Aorta (tissue), 5 donors: ENCODE data around the gene PADI6. TPM values are rescaled to one million over a fixed set of nuclear protein-coding genes. Genes with fewer than 3 reads are reported as not detected.

ENCODE experiments used
- ATAC-seq: fragments of 200-7000 bp; cut with Tn5 transposase; one replicate; pipeline ENCODE4 v1.9.1; 2022; ENCODE audit warnings: moderate library complexity; ENCODE audit not compliant: low FRiP score
- DNase-seq, 2 donors: peaks; one replicate each; pipeline ENCODE4 v3.0.0-alpha.2; 2020
- H3K27ac ChIP-seq, 2 donors: one replicate each; pipeline ENCODE4 v1.5.1; 2013; ENCODE audit warnings: low read length in 2 of 2, mild to moderate bottlenecking in 2 of 2, moderate library complexity in 2 of 2, control low read depth in 1 of 2, inconsistent platforms in 1 of 2, low read depth in 1 of 2
- H3K27me3 ChIP-seq, 2 donors: one replicate each; pipeline ENCODE4 v1.6.1; 2013; ENCODE audit warnings: control low read depth in 1 of 2, low read length in 1 of 2, mild to moderate bottlenecking in 1 of 2, moderate library complexity in 1 of 2; ENCODE audit not compliant: insufficient read depth in 2 of 2, control insufficient read depth in 1 of 2
- H3K36me3 ChIP-seq, 2 donors: one replicate each; pipeline ENCODE4 v1.6.1; 2013; ENCODE audit warnings: control low read depth in 1 of 2, low read length in 1 of 2, mild to moderate bottlenecking in 1 of 2; ENCODE audit not compliant: insufficient read depth in 2 of 2, control insufficient read depth in 1 of 2
- H3K4me1 ChIP-seq, 2 donors: one replicate each; pipeline ENCODE4 v1.6.1; 2013; ENCODE audit warnings: low read length in 2 of 2, control low read depth in 1 of 2, mild to moderate bottlenecking in 1 of 2, moderate library complexity in 1 of 2; ENCODE audit not compliant: insufficient read depth in 2 of 2, control insufficient read depth in 1 of 2
- H3K4me3 ChIP-seq, 2 donors: one replicate each; pipeline ENCODE4 v1.5.1; 2013; ENCODE audit warnings: low read length in 2 of 2, control low read depth in 1 of 2, mild to moderate bottlenecking in 1 of 2
- H3K9me3 ChIP-seq: one replicate; pipeline ENCODE4 v1.6.1; 2013; ENCODE audit warnings: mild to moderate bottlenecking, low read length; ENCODE audit not compliant: control insufficient read depth
- WGBS, 2 donors: extraction: QIAGEN DNeasy Blood & Tissue Kit; methylation state at CpG; one replicate each; pipeline ENCODE4 v1.1.7; 2013; 5-methylcytosine and 5-hydroxymethylcytosine counted together
- intact Hi-C, 2 donors: fragments of 100-400 bp; cut with DNase I; formaldehyde crosslinking; loops; one replicate each; pipeline versions ENCODE4 v1.14.2 to v1.15.0; 2022
- polyA plus RNA-seq, 2 donors: library from polyadenylated mRNA; stranded (reverse); fragments of 200-250 nt; gene quantifications; one replicate each; pipeline ENCODE4 v1.2.3, GENCODE V29; 2013
- total RNA-seq, 2 donors: library from RNA; stranded (reverse); fragmentation: NEBNext Ultra II Directional; extraction: Animal tissue kit (Norgen Biotek cat#: 25700); gene quantifications; one replicate each; pipeline ENCODE4 v1.2.1, GENCODE V29; 2021
- donor health status: healthy with polysubstance abuse.
- donor health status: Bipolar disorder and iron deficiency.
- donor health status: DM: no; HTN: no; CAD: no.
- donor health status: DM: no; HTN: no; CAD: no.
- donor health status: DM: yes; HTN: yes; CAD: no.

PADI6 gene
- total and polyA plus RNA-seq, 4 donors, result not detected

DNA sequence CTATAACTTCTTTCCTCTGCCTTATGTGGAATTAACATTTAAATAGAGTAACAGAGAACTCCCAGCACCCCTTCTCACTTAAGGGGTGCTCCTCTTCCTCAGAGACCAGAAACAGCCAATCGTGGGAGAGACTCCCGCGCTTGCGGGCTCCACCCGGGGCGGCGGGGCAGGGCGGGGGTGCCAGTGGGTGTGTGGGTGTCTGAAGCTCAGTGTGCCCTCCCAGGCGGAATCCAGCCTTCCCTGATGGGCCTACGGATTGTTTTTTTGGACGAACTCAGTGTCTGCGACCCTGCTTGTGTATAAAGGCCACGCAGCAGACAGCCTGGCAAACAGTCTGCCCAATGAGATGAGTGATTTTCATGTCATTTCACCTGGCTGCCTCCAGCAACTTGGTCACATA lies 61.3 kb downstream of the PADI6 start:
- Histone ChIP-seq H3K9me3 (no peaks in the 10 kb centered on the region), H3K4me1 (no peaks in the 10 kb centered on the region), H3K4me3 (no peak overlapping the region), H3K27me3 (no peaks in the 10 kb centered on the region), H3K36me3 (no peaks in the 10 kb centered on the region), H3K27ac (no peak overlapping the region)
- DNase-seq (no peak), ATAC-seq (no peak)
- intact Hi-C loops, result loop anchor here in 1 of 2 donors (10.0 kb wide), 1 partner anchor 232 kb away; no protein-coding TSS in a partner anchor
- WGBS, 2 donors, result 92% methylated on average over 13 of the region's 13 CpGs

DNA sequence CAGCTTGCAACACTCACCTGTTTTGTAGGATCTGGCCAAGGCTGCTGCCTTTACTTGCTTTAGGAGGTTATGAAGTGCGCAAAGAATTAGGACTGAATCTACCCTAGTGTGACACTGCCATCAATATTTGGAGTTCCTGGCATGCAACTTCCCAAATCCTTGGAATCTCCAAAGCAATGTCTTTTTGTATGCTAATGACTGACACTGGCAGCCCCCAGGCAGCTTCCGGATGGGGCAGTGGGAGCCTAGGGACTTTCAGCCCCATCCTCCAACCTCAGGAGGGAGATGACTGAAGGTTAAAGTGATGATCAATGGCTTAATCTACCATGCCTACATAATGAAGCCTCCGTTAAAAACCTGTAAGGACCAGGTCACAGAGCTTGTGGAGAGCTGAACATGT lies 62.0 kb downstream of the PADI6 start:
- Histone ChIP-seq H3K9me3 (no peaks in the 10 kb centered on the region), H3K27ac (no peak overlapping the region), H3K4me1 (no peaks in the 10 kb centered on the region), H3K36me3 (no peaks in the 10 kb centered on the region), H3K27me3 (no peaks in the 10 kb centered on the region), H3K4me3 (no peak overlapping the region)
- no peak for DNase-seq
- intact Hi-C loops, result loop anchor here in 1 of 2 donors (10.0 kb wide), 1 partner anchor 231 kb away; no protein-coding TSS in a partner anchor
- no peak for ATAC-seq
- WGBS, 2 donors, result 68 to 76% methylated on average over 3 of the region's 3 CpGs

DNA sequence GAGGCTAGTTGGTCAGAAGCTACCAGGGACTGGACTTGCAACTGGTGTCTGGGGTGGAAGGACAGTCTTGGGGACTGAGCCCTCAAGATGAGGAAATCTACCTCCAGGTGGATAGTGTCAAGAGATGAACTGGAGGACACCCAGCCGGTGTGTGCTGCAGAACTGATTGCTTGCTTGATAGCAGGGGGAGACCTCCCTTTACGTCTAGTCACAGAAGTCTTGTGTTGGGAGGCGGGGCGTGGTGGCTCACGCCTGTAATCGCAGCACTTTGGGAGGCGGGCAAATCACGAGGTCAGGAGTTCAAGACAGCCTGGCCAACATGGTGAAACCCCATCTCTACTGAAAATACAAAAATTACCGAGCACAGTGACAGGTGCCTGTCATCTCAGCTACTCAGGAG lies 62.6 kb downstream of the PADI6 start:
- Histone ChIP-seq H3K9me3 (no peaks in the 10 kb centered on the region), H3K36me3 (no peaks in the 10 kb centered on the region), H3K27ac (no peak overlapping the region), H3K4me3 (no peak overlapping the region), H3K4me1 (no peaks in the 10 kb centered on the region), H3K27me3 (no peaks in the 10 kb centered on the region)
- ATAC-seq (no peak), DNase-seq (no peak)
- 82 to 84% methylated on average over 9 of the region's 9 CpGs for WGBS, 2 donors
- intact Hi-C loops, result loop anchor here in 1 of 2 donors (10.0 kb wide), 1 partner anchor 230 kb away; no protein-coding TSS in a partner anchor

DNA sequence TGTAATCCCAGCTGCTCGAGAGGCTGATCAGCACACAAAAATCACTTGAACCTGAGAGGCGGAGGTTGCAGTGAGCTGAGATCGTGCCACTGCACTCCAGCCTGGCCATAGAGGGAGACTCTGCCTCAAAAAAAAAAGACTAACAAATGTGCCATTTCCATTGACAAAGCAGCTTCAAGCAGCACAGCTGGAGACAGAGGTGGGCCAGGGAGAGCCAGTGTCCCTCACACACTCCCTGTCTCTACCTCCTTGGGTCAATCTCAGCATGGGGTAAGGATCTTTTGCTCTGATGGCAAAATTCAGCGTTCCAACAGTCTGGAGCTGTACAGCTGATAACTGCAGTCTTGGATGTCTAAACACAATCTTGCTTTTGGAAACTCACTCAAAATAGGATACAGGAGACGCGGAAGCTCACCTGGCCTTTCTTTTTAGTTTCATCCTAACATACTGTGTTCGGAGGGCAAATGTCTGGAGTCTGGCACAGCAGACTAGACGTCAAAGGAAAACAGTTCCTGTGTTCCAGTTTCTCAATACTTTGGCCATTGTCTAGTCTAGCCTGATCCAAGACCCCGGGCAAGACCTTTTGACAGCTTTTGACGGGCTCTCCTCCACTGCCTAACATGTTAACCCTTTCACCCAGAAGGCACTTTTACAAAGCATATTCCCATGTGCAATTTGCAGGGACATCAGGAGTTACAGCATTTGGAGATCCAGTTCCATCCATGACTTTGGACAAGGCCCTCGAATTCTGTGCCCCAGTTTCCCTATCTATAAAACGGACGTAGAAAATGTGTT lies 64.6 kb downstream of the PADI6 start:
- intact Hi-C loops, result loop anchor here in 1 of 2 donors (10.0 kb wide), 1 partner anchor 228 kb away; no protein-coding TSS in a partner anchor

GRCh38 chr1:17437260-17437579 lies 65.2 kb downstream of the PADI6 start:
- Histone ChIP-seq H3K4me1 (no peaks in the 10 kb centered on the region), H3K4me3 (peak overlapping the region; percentile 84 to 99), H3K36me3 (no peaks in the 10 kb centered on the region), H3K9me3 (no peaks in the 10 kb centered on the region), H3K27me3 (no peaks in the 10 kb centered on the region), H3K27ac (no peak overlapping the region)
- ATAC-seq (no peak), DNase-seq (no peak)
- intact Hi-C loops, result loop anchor here in 1 of 2 donors (10.0 kb wide), 1 partner anchor 228 kb away; no protein-coding TSS in a partner anchor
- 0 to 1% methylated on average over 9 of the region's 9 CpGs for WGBS, 2 donors

More for the DNA sequence above, 64.6 kb downstream of the PADI6 start:
- Histone ChIP-seq H3K27ac (peak overlapping the region in 1 of 2 donors; percentile 33), H3K4me3 (peak overlapping the region in 1 of 2 donors; percentile 84), H3K9me3 (no peaks in the 10 kb centered on the region), H3K27me3 (no peaks in the 10 kb centered on the region), H3K4me1 (no peaks in the 10 kb centered on the region), H3K36me3 (no peaks in the 10 kb centered on the region)
- DNase-seq, result no peak
- 36% methylated on average over 13 of the region's 13 CpGs for WGBS, 2 donors
- ATAC-seq, result no peak

DNA sequence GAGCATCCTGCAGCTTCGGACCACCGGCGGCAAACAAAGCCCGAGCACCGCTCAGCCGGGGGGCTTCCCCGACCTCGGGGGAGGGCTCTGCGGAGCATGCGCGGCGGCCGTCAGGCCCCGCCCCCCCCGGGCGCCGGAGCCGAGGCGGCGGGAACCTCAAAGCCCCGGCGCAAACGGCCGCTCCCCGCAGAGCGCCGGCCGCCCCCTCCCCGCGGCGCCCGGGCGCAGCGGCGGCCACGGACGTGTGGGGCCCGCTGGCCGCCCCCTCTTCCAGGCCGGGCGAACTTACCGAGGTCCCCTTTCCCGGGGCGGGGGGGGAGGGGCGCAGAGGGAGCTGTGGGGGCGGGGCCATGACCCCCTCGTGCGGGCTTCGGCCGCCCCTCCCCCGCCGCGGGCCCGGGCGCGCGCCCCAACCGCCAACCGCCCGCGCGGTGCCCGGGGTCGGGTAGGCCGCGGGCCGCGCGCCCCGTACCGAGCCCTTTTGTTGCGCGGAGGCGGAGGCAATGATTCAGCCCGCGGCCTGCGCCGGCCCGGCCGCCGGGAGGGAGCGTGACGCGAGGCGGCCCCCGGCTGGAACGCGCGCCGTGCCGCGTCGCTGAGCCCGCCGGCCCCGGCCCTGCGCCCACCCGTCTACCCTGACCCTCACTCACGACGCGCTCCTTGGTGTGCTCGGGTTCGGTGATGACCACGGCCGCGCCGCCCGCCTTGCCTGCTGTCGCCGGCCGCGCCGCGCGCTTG lies 65.8 kb downstream of the PADI6 start:
- H3K27ac ChIP-seq, result peak overlapping the region in 1 of 2 donors; percentile 58
- H3K9me3 ChIP-seq, result no peaks in the 10 kb centered on the region
- intact Hi-C loops, result loop anchor here in 1 of 2 donors (10.0 kb wide), 1 partner anchor 227 kb away; no protein-coding TSS in a partner anchor
- no peaks in the 10 kb centered on the region for H3K27me3 ChIP-seq
- H3K4me3 ChIP-seq, result peak overlapping the region; percentile 84 to 99
- no peaks in the 10 kb centered on the region for H3K4me1 ChIP-seq
- ATAC-seq (peak; percentile 61), DNase-seq (peak; percentile 60 to 81)
- no peaks in the 10 kb centered on the region for H3K36me3 ChIP-seq
- 1% methylated on average over 35 to 115 of the region's 115 CpGs for WGBS, 2 donors

DNA sequence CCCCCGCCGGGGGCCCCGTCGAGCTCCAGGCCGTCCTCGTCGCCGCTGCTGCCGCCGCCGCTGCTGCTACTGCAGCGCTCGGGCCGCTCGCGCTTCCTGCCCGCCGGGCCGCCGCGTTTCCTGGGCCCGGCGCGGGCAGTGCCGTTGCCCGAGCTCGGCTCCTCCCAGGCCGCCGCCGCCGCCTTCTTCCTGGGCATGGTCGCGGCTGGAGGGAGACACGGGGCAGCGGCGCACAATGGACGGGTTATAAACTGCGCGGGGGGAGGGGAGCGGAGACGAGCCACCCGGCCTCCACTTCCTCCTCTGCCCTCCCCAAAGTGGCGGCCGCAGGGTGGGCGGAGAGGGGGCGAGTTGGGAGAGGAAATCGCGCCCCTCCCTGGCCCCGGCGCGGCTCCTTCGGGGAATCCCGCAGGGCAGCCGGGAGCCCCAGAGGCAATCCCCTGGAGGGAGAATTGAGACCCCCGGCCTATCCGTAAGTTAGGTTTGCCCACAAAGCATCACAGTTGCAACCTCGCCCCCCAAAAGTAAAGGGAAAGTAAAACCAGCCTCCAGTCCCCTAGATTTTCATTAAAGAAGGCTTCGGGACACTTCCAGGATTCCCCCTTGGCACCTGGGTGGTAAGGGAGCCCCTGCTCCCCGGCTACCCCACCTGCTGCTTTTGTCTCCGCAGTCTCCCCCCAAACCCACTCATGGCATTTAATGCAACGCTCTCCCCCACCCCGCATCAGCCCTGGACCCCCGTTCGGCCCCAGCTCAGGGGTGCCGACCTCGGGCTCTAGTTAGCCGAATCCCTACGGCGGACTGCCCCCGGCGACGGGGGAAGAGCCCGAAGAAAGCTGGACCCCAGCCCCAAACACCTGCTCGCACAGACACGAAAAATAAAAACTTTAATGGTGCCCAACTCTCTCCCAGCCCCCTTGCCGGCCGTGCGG lies 66.6 kb downstream of the PADI6 start:
- intact Hi-C loops, result loop anchor here in 1 of 2 donors (10.0 kb wide), 1 partner anchor 226 kb away; no protein-coding TSS in a partner anchor
- peak overlapping the region; percentile 84 to 99 for H3K4me3 ChIP-seq
- peak; percentile 49 for ATAC-seq

More for the DNA sequence above, 66.6 kb downstream of the PADI6 start:
- H3K36me3 ChIP-seq, result no peaks in the 10 kb centered on the region
- 0% methylated on average over 64 to 78 of the region's 78 CpGs for WGBS, 2 donors
- H3K4me1 ChIP-seq, result no peaks in the 10 kb centered on the region
- no peaks in the 10 kb centered on the region for H3K9me3 ChIP-seq
- peak; percentile 78 to 88 for DNase-seq
- peak overlapping the region in 1 of 2 donors; percentile 58 for H3K27ac ChIP-seq
- H3K27me3 ChIP-seq, result no peaks in the 10 kb centered on the region
